Ovary (tissue), 10 donors: ENCODE measurements around the gene SAXO1. TPM values are rescaled to one million over a fixed set of nuclear protein-coding genes. Genes with fewer than 3 reads are reported as not detected.

Experiments
- DNase-seq, 5 donors: peaks; one replicate each; pipeline ENCODE4 v3.0.0-alpha.2; 2019 to 2020
- H3K27ac ChIP-seq, 2 donors: fragments of 200-600 bp; one replicate each; pipeline versions ENCODE4 v1.5.1 to v1.8.0; 2019 to 2022
- H3K27me3 ChIP-seq: fragments of 200-600 bp; one replicate; pipeline ENCODE4 v1.8.0; 2022
- H3K36me3 ChIP-seq: fragments of 200-600 bp; sonication (generic); one replicate; pipeline ENCODE4 v1.5.1; 2019
- H3K4me1 ChIP-seq: one replicate; pipeline ENCODE4 v1.8.1; 2013; ENCODE audit warnings: mild to moderate bottlenecking, moderate library complexity; ENCODE audit not compliant: insufficient read depth
- H3K4me3 ChIP-seq: fragments of 200-600 bp; sonication (generic); one replicate; pipeline ENCODE4 v1.5.1; 2017
- H3K9me3 ChIP-seq, 2 donors: fragments of 200-600 bp in 1 of 2; sonication (generic) in 1 of 2; one replicate each; pipeline versions ENCODE4 v1.5.1 to v1.8.1; 2013 to 2019; ENCODE audit warnings: mild to moderate bottlenecking in 1 of 2, moderate library complexity in 1 of 2
- CTCF ChIP-seq, 3 donors: fragments of 450-650 bp in 2 of 3; fragments of 200-600 bp in 1 of 3; IDR thresholded peaks; one replicate each; pipeline versions ENCODE4 v1.5.1 to v1.8.0; 2016 to 2022; ENCODE audit warnings: antibody characterized with exemption in 3 of 3, mild to moderate bottlenecking in 1 of 3
- EP300 ChIP-seq: sonication (generic); formaldehyde crosslinking; IDR thresholded peaks from one replicate; pipeline ENCODE4 v1.6.1; 2017; ENCODE audit warnings: antibody characterized with exemption
- POLR2A ChIP-seq: fragments of 450-650 bp; IDR thresholded peaks from one replicate; pipeline ENCODE4 v1.6.1; 2017; ENCODE audit warnings: antibody characterized with exemption, mild to moderate bottlenecking, moderate library complexity
- WGBS, 3 donors: extraction: QIAGEN DNeasy Blood & Tissue Kit in 1 of 3; methylation state at CpG; one replicate each; pipeline versions ENCODE4 v1.1.5 to v1.1.7; 2013 to 2017; 5-methylcytosine and 5-hydroxymethylcytosine counted together
- intact Hi-C, 4 donors: fragments of 100-400 bp; cut with DNase I; formaldehyde crosslinking; loops; one replicate each; pipeline versions ENCODE4 v1.11.0 to v1.15.1; 2022 to 2023
- long read RNA-seq, 3 donors: library from polyadenylated mRNA in 2 of 3; unstranded in 2 of 3; transcript quantifications; one replicate each; pipeline ENCODE4 v2.0.0 and lab custom pipeline, GENCODE V29; 2021 to 2026
- polyA plus RNA-seq, 2 donors: library from polyadenylated mRNA; stranded (reverse); fragments of 200-250 nt in 1 of 2; fragments of 350-450 nt in 1 of 2; fragmentation: Illumina TruSeq in 1 of 2; extraction: RNeasy Lipid Tissue Mini Kit (QIAGEN cat#74804) in 1 of 2; gene quantifications; one replicate each; pipeline ENCODE4 v1.2.3, GENCODE V29; 2013 to 2014
- total RNA-seq, 7 donors: library from RNA; depleted of rRNA in 2 of 7; stranded (reverse); fragments of >200 nt in 2 of 7; fragmentation: NEBNext Ultra II Directional in 3 of 7; extraction: Animal tissue kit (Norgen Biotek cat#: 25700) in 3 of 7; gene quantifications; one replicate each; pipeline versions ENCODE4 v1.1.0 to v1.2.4, GENCODE V29; 2016 to 2023
- donor health status: DM: no; HTN: no; CAD: no; lungs with moderate emphysema.
- donor health status: DM: no; HTN: no; CAD: no.
- donor health status: Bipolar disorder and iron deficiency.
- donor health status: DM: yes; HTN: yes; CAD: no.
- donor health status: DM: no; HTN: no; CAD: no.
- donor health status: DM: yes; HTN: yes; CAD: no.

Gene SAXO1
- under 1 TPM in 6 of 7 donors, not detected in 1; 0.10 to 0.47 (median 0.14) TPM for total RNA-seq
- under 1 TPM; 0.04 to 0.07 TPM for polyA plus RNA-seq
- long read RNA-seq, donor 1, partial matches to known transcripts = 0 of 1 reads
- long read RNA-seq, donor 1, other reads (novel, unspliced or antisense) = 1 of 1 reads
- long read RNA-seq, donor 2 = 0 reads
- long read RNA-seq, donor 3 = 0 reads

- Histone ChIP-seq H3K36me3 (no peaks in the 10 kb centered on the region), H3K4me1 (no peaks in the 10 kb centered on the region), H3K27me3 (no peaks in the 10 kb centered on the region), H3K9me3 (no peaks in the 10 kb centered on the region), H3K4me3 (no peak within 1 kb of the TSS), H3K27ac (no peak within 1 kb of the TSS)
- WGBS, 3 donors = 88 to 90% (median 89%) methylated on average over 20 of the region's 20 CpGs
- TF ChIP-seq EP300 (no peak), CTCF (IDR thresholded peaks at IDR 0.05) (no peak), POLR2A (no peak)
- DNase-seq = no peak
- intact Hi-C loops = loop anchor here in 3 of 4 donors (5.0 to 10.0 kb wide), 4 partner anchors 776 to 1228 kb away; no protein-coding TSS in a partner anchor
These were observed at the start of gene SAXO1 for GRCh38 chr9:19033015-19033414. Gene SAXO1 (minus strand): TSS chr9:19033209. CDS start chr9:19032908, 301 bp downstream.

DNA sequence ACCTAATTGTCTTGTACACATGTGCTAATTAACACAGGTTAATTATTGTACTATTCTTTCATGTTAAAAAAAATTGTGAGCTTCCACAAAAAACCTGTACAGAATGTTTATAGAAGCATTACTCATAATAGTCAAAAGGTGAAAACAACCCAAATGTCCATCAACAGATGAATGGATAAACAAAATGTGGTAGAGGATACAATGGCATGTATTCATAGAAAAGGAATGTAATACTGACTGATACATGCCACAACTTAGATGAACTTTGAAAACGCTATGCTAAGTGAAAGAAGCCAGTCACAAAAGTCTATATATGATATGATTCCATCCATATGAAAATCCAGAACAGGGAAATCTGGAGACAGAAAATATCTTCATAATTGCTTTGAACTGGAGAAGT lies 41.8 kb upstream of the SAXO1 start:
- Histone ChIP-seq H3K36me3 (no peaks in the 10 kb centered on the region), H3K27ac (no peak overlapping the region), H3K9me3 (no peaks in the 10 kb centered on the region), H3K4me3 (no peak overlapping the region), H3K27me3 (no peaks in the 10 kb centered on the region), H3K4me1 (no peaks in the 10 kb centered on the region)
- WGBS, 3 donors = 80 to 85% (median 83%) methylated on average over 1 of the region's 1 CpG
- intact Hi-C loops = no loop called here
- TF ChIP-seq EP300 (no peak), POLR2A (no peak), CTCF (IDR thresholded peaks at IDR 0.05) (no peak)
- no peak for DNase-seq

DNA sequence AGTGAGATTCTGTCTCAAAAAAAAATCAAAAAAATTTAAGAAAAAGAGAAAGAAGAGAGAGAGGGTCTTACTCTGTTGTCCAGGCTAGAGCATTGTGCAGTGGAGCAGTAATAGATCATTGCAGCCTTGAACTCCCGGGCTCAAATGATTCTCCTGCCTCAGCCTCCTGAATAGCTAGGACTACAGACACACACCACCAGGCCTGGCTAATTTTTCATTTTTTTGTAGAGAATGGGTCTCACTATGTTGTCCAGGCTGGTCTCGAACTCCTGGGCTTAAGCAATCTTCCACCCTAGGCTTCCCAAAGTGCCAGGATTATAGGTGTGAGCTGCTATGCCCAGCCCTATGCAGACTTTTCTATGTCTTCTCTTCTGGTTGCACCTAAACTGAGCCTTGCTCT lies 41.2 kb upstream of the SAXO1 start:
- H3K9me3 ChIP-seq = no peaks in the 10 kb centered on the region
- H3K27ac ChIP-seq = no peak overlapping the region
- intact Hi-C loops = no loop called here
- WGBS, 3 donors = 94 to 97% (median 96%) methylated on average over 2 of the region's 2 CpGs
- TF ChIP-seq CTCF (IDR thresholded peaks at IDR 0.05) (no peak), EP300 (no peak), POLR2A (no peak)
- no peaks in the 10 kb centered on the region for H3K36me3 ChIP-seq
- no peak overlapping the region for H3K4me3 ChIP-seq
- H3K27me3 ChIP-seq = no peaks in the 10 kb centered on the region
- no peak for DNase-seq
- H3K4me1 ChIP-seq = no peaks in the 10 kb centered on the region

DNA sequence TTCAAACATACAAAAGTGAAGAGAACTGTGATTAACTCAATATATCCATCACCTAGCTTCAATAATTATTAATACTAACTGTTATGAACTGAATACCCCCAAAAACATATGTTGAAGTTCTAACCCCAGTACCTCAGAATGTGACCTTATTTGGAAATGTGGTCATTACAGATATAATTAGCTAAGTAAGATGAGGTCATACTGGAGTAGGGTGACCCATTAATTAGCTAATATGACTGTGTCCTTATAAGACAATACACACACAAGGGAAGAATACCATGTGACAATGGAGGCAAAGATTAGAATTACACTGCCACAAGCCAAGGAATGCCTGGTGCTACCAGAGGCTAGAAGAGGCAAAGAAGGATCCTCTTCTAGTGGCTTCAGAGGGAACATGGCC lies 24.0 kb upstream of the SAXO1 start:
- intact Hi-C loops = no loop called here
- TF ChIP-seq CTCF (IDR thresholded peaks at IDR 0.05) (no peak), POLR2A (no peak), EP300 (no peak)
- no peak overlapping the region for H3K27ac ChIP-seq
- H3K9me3 ChIP-seq = no peaks in the 10 kb centered on the region
- H3K4me3 ChIP-seq = no peak overlapping the region
- H3K4me1 ChIP-seq = no peaks in the 10 kb centered on the region
- H3K36me3 ChIP-seq = no peaks in the 10 kb centered on the region
- no peaks in the 10 kb centered on the region for H3K27me3 ChIP-seq
- DNase-seq = no peak
